Caki2 (cell line): ENCODE measurements around the gene NCAPD2. TPM values are rescaled to one million over a fixed set of nuclear protein-coding genes. Genes with fewer than 3 reads are reported as not detected.
"Not testable (repeated sequence)": the region's sequence is repeated elsewhere in the genome, so short reads cannot be mapped to it uniquely, and the experiment has no call there.

Source experiments
- DNase-seq: peaks from one replicate; pipeline ENCODE4 v3.0.0-alpha.2; 2015; ENCODE audit warnings: low read depth
- in situ Hi-C: cut with HindIII; loops from 2 replicates; pipeline ENCODE4 v1.10.0; 2016; ENCODE audit warnings: low sequenced_read_pairs, low pct_unique_long_range_greater_than_20kb, mixed read lengths
- total RNA-seq: library from RNA; depleted of rRNA; stranded (reverse); fragments of >200 nt; shearing (Covaris generic); gene quantifications from 2 replicates; pipeline ENCODE4 v1.2.3, GENCODE V29; 2014; ENCODE audit warnings: low replicate concordance

Gene NCAPD2
- total RNA-seq, 1 experiment from 2014 or later, result 97.5 TPM

- in situ Hi-C loops, result no loop called here
- no peak for DNase-seq
Observed at GRCh38 chr12:6463216-6463615, 30.7 kb upstream of the NCAPD2 start.

- DNase-seq, result no peak
- in situ Hi-C loops, result no loop called here
Observed at GRCh38 chr12:6463858-6464257, 30.0 kb upstream of the NCAPD2 start.

DNA sequence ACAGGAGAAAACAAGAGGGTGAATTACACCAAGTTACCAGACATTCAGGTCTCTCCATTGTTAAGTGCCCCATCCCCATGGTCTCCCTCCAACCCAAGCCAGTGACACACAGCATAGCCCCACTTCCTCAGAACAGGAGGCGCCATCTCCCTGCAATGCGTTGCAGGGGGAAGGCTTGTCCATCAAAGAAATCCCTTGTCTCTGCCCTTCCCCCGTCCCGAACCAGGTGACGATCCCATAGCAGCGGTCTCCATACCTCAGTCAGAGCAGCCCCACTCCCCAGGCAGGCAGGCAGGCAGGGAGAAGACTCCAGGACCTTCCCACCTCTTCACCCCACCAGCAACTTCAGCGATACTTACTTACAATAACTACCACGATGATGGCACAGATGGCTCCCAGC is 29.4 kb upstream of the NCAPD2 start:
- DNase-seq, result no peak
- in situ Hi-C loops, result no loop called here

GRCh38 chr12:6465467-6466183 is 28.3 kb upstream of the NCAPD2 start:
- in situ Hi-C loops, result no loop called here
- DNase-seq, result peak; percentile 58

DNA sequence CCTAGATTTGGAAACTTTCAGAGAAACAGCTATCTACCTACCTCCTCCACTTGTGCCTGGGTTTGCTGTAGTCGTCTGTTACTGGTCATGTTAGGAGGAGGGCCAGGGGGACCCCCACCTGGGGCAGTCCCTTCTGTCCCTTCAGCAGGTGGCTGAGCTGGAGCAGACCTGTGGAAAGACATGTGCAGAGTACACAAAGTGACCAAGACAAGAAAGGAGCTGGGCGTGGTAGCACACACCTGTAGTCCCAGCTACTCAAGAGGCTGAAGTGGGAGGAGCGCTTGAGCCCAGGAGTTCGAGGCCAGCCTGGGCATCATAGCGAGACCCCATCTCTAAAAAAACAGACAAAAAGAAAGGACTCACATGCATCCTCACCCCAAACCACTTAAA is 27.7 kb upstream of the NCAPD2 start:
- in situ Hi-C loops, result no loop called here
- no peak for DNase-seq

DNA sequence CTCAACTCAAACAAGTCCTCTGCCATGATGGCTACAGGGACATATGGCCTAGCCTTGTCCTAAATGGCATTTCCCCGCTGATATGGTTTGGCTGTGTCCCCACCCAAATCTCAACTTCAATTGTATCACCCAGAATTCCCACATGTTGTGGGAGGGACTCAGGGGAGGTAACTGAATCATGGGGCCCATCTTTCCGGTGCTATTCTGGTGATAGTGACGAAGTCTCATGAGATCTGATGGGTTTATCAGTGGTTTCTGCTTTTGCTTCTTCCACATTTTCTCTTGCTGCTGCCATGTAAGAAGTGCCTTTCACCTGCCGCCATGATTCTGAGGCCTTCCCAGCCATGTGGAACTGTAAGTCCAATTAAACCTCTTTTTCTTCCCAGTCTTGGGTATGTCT is 27.2 kb upstream of the NCAPD2 start:
- in situ Hi-C loops, result not testable (repeated sequence)

GRCh38 chr12:6467571-6468282 is 26.2 kb upstream of the NCAPD2 start:
- in situ Hi-C loops, DNase-seq: not testable (repeated sequence)

More for the DNA sequence above, 27.2 kb upstream of the NCAPD2 start:
- not testable (repeated sequence) for DNase-seq

DNA sequence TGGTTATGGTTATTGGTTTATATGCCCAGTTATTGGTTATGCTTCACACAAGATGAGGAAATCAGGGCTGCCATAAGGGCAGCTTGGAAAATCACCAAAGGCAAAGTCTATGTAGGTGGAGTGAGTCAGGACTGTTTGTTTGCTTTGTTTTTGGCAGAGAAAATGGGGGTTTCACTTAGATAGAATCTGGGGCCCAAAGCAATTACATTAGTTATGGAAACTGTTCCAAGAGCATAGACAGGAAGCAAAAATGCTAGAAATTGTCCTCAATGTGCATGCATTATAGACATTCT is 25.7 kb upstream of the NCAPD2 start:
- in situ Hi-C loops, result no loop called here
- DNase-seq, result no peak

DNA sequence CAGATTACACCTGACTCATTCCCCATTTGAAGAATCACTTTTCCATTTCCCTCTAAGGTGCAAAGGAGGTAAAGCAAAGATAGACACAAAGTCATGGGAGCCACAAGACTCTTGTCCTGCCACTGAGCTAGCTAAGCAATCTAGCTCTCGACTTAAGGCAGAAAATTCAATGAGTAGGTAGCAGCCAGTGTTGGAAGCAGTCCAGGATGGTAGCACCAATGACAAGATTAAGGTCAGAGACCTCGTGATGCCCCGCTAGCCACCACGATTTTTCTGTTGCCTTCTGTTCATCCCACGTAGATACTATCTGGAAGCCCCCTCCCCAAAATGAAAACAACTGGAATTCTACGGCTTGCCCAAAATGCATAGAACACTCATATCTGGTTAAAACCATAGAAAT is 24.8 kb upstream of the NCAPD2 start:
- DNase-seq, result no peak
- in situ Hi-C loops, result no loop called here

- no peak for DNase-seq
- in situ Hi-C loops, result no loop called here
Observed at GRCh38 chr12:6469609-6470374, 24.1 kb upstream of the NCAPD2 start.

GRCh38 chr12:6470375-6471163 is 23.3 kb upstream of the NCAPD2 start, which contains the start of gene VAMP1:
Gene VAMP1, minus strand, starts transcription at chr12:6470677. Its CDS starts 146 bp downstream, at chr12:6470531.
- in situ Hi-C loops, result no loop called here
- DNase-seq, result peak; percentile 99

- no peak for DNase-seq
Observed at GRCh38 chr12:6471989-6472360, 21.9 kb upstream of the NCAPD2 start.

GRCh38 chr12:6472491-6472890 is 21.4 kb upstream of the NCAPD2 start:
- in situ Hi-C loops, result no loop called here
- no peak for DNase-seq

More at GRCh38 chr12:6471989-6472360, 21.9 kb upstream of the NCAPD2 start:
- in situ Hi-C loops, result no loop called here

DNA sequence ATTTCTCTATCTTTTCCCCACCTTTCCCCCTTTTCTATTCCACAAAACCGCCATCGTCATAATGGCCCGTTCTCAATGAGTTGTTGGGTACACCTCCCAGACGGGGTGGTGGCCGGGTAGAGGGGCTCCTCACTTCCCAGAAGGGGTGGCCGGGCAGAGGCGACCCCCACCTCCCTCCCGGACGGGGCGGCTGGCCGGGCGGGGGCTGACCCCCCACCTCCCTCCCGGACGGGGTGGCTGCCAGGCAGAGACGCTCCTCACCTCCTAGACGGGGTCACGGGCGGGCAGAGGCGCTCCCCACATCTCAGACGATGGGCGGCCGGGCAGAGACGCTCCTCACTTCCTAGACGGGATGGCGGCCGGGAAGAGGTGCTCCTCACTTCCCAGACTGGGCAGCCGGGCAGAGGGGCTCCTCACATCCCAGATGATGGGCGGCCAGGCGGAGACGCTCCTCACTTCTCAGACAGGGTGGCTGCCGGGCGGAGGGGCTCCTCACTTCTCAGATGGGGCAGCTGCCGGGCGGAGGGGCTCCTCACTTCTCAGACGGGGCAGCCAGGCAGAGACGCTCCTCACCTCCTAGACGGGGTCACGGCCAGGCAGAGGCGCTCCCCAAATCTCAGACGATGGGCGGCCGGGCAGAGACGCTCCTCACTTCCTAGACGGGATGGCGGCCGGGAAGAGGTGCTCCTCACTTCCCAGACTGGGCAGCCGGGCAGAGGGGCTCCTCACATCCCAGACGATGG is 18.5 kb upstream of the NCAPD2 start:
- DNase-seq, in situ Hi-C loops: not testable (repeated sequence)

- in situ Hi-C loops, result no loop called here
- DNase-seq, result peak; percentile 33
Observed at GRCh38 chr12:6476489-6476888, 17.4 kb upstream of the NCAPD2 start.

- DNase-seq, in situ Hi-C loops: not testable (repeated sequence)
Observed at GRCh38 chr12:6477601-6478377, 16.1 kb upstream of the NCAPD2 start.

GRCh38 chr12:6478416-6478815 is 15.5 kb upstream of the NCAPD2 start:
- DNase-seq, result no peak
- in situ Hi-C loops, result no loop called here
